SK-N-SH (cell line): ENCODE results near the gene BDNF. TPM values are rescaled to one million over a fixed set of nuclear protein-coding genes. Genes with fewer than 3 reads are reported as not detected.
"Not testable (repeated sequence)": the region's sequence is repeated elsewhere in the genome, so short reads cannot be mapped to it uniquely, and the experiment has no call there.

Experiments
- CTCF ChIA-PET: fragments of 300-600, 350-600 bp; formaldehyde crosslinking; extraction: SDS; loops from one replicate; lab custom pipeline; 2021; lab: Yijun Ruan, JAX
- POLR2A ChIA-PET: fragments of 350-600 bp; sonication (Branson Sonifier 250); formaldehyde crosslinking; extraction: SDS; loops from one replicate; lab custom pipeline; 2020; ENCODE audit warnings: antibody characterized with exemption, inconsistent platforms; lab: Yijun Ruan, JAX
- DNase-seq: peaks from one replicate; pipeline ENCODE4 v3.0.0; 2012
- H2AFZ ChIP-seq: fragments of 200-600 bp; sonication (generic); 2 replicates; pipeline ENCODE4 v1.8.1; 2016; ENCODE audit warnings: antibody characterized with exemption, mild to moderate bottlenecking, low read depth
- H3F3A ChIP-seq: fragments of 200-600 bp; sonication (generic); replicated peaks from 2 replicates; pipeline ENCODE3; 2016; ENCODE audit warnings: antibody characterized with exemption, mild to moderate bottlenecking; ENCODE audit not compliant: insufficient read depth
- H3K27ac ChIP-seq, 2 experiments: fragments of 200-500 bp in 1 of 2; fragments of 200-600 bp in 1 of 2; sonication (Bioruptor generic) in 1 of 2; sonication (generic), shearing (Covaris generic) in 1 of 2; 2 replicates each; pipeline versions ENCODE4 v1.5.1 to v1.6.1; 2014 to 2016; ENCODE audit warnings: low read depth in 2 of 2, inconsistent platforms in 1 of 2, low read length in 1 of 2, mild to moderate bottlenecking in 1 of 2, mixed read lengths in 1 of 2
- H3K27me3 ChIP-seq: fragments of 200-600 bp; sonication (generic), shearing (Covaris generic); 2 replicates; pipeline ENCODE4 v1.6.1; 2016; ENCODE audit warnings: mixed run types; ENCODE audit not compliant: insufficient read depth
- H3K36me3 ChIP-seq, 2 experiments: fragments of 200-500 bp in 1 of 2; fragments of 200-600 bp in 1 of 2; sonication (Bioruptor generic) in 1 of 2; sonication (generic) in 1 of 2; replicated peaks in 1 of 2; 2 replicates each; pipeline versions ENCODE3 to v1.5.1; 2014 to 2016; ENCODE audit warnings: low read length in 1 of 2, mild to moderate bottlenecking in 1 of 2; ENCODE audit not compliant: insufficient read depth in 2 of 2, control insufficient read depth in 1 of 2
- H3K4me1 ChIP-seq, 2 experiments: fragments of 200-500 bp in 1 of 2; fragments of 200-600 bp in 1 of 2; sonication (Bioruptor generic) in 1 of 2; sonication (generic), shearing (Covaris generic) in 1 of 2; 2 replicates each; pipeline versions ENCODE4 v1.5.1 to v1.6.1; 2014 to 2016; ENCODE audit warnings: low read depth in 1 of 2, low read length in 1 of 2, mixed run types in 1 of 2; ENCODE audit not compliant: insufficient read depth in 2 of 2, control insufficient read depth in 1 of 2
- H3K4me2 ChIP-seq: fragments of 200-600 bp; sonication (generic), shearing (Covaris generic); 2 replicates; pipeline ENCODE4 v1.6.1; 2017; ENCODE audit warnings: mixed run types
- H3K4me3 ChIP-seq, 2 experiments: fragments of 200-500 bp in 1 of 2; fragments of 200-600 bp in 1 of 2; sonication (Bioruptor generic) in 1 of 2; sonication (generic), shearing (Covaris generic) in 1 of 2; 2 replicates each; pipeline versions ENCODE4 v1.5.1 to v1.8.1; 2014 to 2016; ENCODE audit warnings: low read depth in 2 of 2, inconsistent platforms in 1 of 2, low read length in 1 of 2, mild to moderate bottlenecking in 1 of 2, mixed read lengths in 1 of 2, moderate library complexity in 1 of 2
- H3K79me2 ChIP-seq: fragments of 200-600 bp; sonication (generic); 2 replicates; pipeline ENCODE4 v1.8.1; 2017; ENCODE audit warnings: mild to moderate bottlenecking; ENCODE audit not compliant: insufficient read depth
- H3K9ac ChIP-seq: fragments of 200-600 bp; sonication (generic); 2 replicates; pipeline ENCODE4 v1.6.1; 2017; ENCODE audit warnings: mixed run types
- H3K9me2 ChIP-seq: fragments of 200-600 bp; sonication (generic); 2 replicates; pipeline ENCODE4 v1.6.1; 2017; ENCODE audit warnings: mixed run types
- H3K9me3 ChIP-seq: fragments of 200-600 bp; sonication (generic); 2 replicates; pipeline ENCODE4 v1.6.1; 2017; ENCODE audit warnings: mixed run types, mild to moderate bottlenecking, moderate library complexity
- H4K20me1 ChIP-seq: fragments of 200-600 bp; sonication (generic); 2 replicates; pipeline ENCODE4 v1.6.1; 2017; ENCODE audit warnings: mild to moderate bottlenecking, mixed run types; ENCODE audit not compliant: insufficient read depth
- FOXM1 ChIP-seq: IDR thresholded peaks from 2 replicates; pipeline ENCODE4 v1.4.0; 2012; ENCODE audit warnings: low read depth, mild to moderate bottlenecking
- NFIC ChIP-seq: IDR thresholded peaks from 2 replicates; pipeline ENCODE4 v1.4.0; 2012; ENCODE audit warnings: borderline replicate concordance
- YY1 ChIP-seq: IDR thresholded peaks from 2 replicates; pipeline ENCODE4 v1.4.0; 2012; ENCODE audit warnings: low read depth, mild to moderate bottlenecking
- WGBS: methylation state at CpG from one replicate; pipeline ENCODE4 v1.1.6; 2017; ENCODE audit warnings: low lambda C conversion rate; 5-methylcytosine and 5-hydroxymethylcytosine counted together
- polyA plus RNA-seq, 3 experiments: library from polyadenylated mRNA; depleted of rRNA; stranded (reverse); fragments of >200 nt; gene quantifications; 2 replicates each; pipeline ENCODE4 v1.2.3, GENCODE V29; 2012
- TF ChIP-seq, protein P1 (sequence below): IDR thresholded peaks from 2 replicates; pipeline ENCODE4 v1.6.1; 2012; ENCODE audit warnings: mild to moderate bottlenecking, low read depth, low read length, moderate library complexity

The BDNF gene
- polyA plus RNA-seq, 1 of the 3 experiments (the other 2 are of a cell fraction): 21.3 TPM

DNA sequence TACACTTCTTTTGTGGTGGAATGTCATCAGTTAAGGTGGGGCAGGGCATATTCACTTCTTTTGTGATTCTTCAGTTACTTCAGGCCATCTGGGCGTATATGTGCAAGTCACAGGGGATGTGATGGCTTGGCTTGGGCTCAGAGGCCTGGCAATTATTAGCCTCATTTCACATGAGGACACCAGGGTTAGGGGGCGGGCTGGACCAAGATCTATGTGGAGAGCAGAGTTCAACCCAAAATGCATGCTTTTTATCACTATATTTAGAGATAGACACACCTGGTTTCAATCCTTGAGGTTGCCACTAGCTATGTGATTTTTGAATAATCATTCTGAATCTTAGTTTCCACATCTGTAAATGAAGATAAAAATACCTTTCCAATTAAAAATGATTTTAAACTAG is 65.5 kb downstream of the BDNF start:
- H3K9me3 ChIP-seq, H3F3A ChIP-seq, CTCF ChIA-PET, H3K79me2 ChIP-seq, H3K27ac ChIP-seq, H3K9me2 ChIP-seq, H3K36me3 ChIP-seq, H3K4me1 ChIP-seq, H4K20me1 ChIP-seq, H3K27me3 ChIP-seq, POLR2A ChIA-PET, DNase-seq, H3K4me3 ChIP-seq, H3K9ac ChIP-seq, H3K4me2 ChIP-seq, H2AFZ ChIP-seq: not testable (repeated sequence)
- 0% methylated on average over 1 of the region's 2 CpGs for WGBS

DNA sequence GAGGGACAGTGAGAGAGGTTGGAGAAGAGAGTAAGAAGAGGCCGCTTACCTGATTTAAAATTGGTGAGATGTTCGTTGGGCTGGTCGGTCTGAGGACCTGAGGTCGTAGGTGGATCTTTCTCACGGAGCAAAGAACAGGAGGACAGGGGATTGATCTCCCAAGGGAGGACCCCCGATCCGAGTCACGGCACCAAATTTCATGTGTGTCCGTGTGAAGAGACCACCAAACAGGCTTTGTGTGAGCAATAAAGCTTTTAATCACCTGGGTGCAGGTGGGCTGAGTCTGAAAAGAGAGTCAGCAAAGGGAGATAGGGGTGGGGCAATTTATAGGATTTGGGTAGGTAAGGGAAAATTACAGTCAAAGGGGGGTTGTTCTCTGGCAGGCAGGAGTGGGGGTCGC is 66.0 kb downstream of the BDNF start:
- H3F3A ChIP-seq, H4K20me1 ChIP-seq, DNase-seq, H3K9ac ChIP-seq, POLR2A ChIA-PET, H2AFZ ChIP-seq, H3K27me3 ChIP-seq, H3K4me3 ChIP-seq, H3K27ac ChIP-seq, H3K4me1 ChIP-seq, H3K79me2 ChIP-seq, H3K4me2 ChIP-seq, CTCF ChIA-PET, H3K36me3 ChIP-seq, H3K9me3 ChIP-seq, H3K9me2 ChIP-seq: not testable (repeated sequence)
- WGBS: 78% methylated on average over 10 of the region's 10 CpGs

DNA sequence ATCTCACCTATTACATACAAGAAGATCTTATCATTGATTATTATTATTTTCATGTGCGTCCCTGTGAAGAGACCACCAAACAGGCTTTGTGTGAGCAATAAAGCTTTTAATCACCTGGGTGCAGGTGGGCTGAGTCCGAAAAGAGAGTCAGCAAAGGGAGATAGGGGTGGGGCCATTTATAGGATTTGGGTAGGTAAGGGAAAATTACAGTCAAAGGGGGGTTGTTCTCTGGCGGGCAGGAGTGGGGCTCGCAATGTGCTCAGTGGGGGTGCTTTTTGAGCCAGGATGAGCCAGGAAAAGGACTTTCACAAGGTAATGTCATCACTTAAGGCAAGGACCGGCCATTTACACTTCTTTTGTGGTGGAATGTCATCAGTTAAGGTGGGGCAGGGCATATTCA is 71.2 kb downstream of the BDNF start:
- H3K4me2 ChIP-seq, H3K27me3 ChIP-seq, H3K9ac ChIP-seq, CTCF ChIA-PET, H3K4me3 ChIP-seq, H3K36me3 ChIP-seq, H3K79me2 ChIP-seq, POLR2A ChIA-PET, H3F3A ChIP-seq, H3K9me3 ChIP-seq, H3K27ac ChIP-seq, H3K4me1 ChIP-seq, H2AFZ ChIP-seq, H4K20me1 ChIP-seq, H3K9me2 ChIP-seq, DNase-seq: not testable (repeated sequence)
- 74% methylated on average over 5 of the region's 5 CpGs for WGBS

DNA sequence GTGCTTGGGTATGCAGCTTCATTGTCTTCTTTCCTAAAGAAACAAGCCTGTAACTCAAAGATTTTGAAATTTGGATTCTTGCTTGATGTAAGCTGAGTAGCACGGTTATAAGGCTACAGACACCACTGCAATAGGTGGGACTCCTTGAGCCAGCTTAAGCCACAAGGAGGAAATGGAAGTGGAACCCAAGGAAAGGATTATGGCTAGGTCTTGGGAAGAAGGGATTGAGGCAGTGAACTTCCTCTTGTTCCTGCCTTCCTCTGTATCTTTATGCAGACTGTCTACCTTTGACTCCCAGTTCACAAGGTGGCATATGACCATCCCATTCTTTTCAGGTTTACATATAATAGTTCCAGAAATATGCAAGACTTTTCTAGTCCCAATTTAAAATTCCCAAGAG is 72.3 kb downstream of the BDNF start:
- H3K27me3 ChIP-seq: no peaks in the 10 kb centered on the region
- CTCF ChIA-PET: no interaction called here
- no peaks in the 10 kb centered on the region for H4K20me1 ChIP-seq
- WGBS: 67% methylated on average over 1 of the region's 1 CpG
- H3K9me3 ChIP-seq: no peaks in the 10 kb centered on the region
- H3F3A ChIP-seq: no peaks in the 10 kb centered on the region
- DNase-seq: no peak
- H3K4me1 ChIP-seq: no peaks in the 10 kb centered on the region
- H3K9me2 ChIP-seq: no peaks in the 10 kb centered on the region
- TF ChIP-seq FOXM1: no peak
- TF ChIP-seq, protein P1, sequence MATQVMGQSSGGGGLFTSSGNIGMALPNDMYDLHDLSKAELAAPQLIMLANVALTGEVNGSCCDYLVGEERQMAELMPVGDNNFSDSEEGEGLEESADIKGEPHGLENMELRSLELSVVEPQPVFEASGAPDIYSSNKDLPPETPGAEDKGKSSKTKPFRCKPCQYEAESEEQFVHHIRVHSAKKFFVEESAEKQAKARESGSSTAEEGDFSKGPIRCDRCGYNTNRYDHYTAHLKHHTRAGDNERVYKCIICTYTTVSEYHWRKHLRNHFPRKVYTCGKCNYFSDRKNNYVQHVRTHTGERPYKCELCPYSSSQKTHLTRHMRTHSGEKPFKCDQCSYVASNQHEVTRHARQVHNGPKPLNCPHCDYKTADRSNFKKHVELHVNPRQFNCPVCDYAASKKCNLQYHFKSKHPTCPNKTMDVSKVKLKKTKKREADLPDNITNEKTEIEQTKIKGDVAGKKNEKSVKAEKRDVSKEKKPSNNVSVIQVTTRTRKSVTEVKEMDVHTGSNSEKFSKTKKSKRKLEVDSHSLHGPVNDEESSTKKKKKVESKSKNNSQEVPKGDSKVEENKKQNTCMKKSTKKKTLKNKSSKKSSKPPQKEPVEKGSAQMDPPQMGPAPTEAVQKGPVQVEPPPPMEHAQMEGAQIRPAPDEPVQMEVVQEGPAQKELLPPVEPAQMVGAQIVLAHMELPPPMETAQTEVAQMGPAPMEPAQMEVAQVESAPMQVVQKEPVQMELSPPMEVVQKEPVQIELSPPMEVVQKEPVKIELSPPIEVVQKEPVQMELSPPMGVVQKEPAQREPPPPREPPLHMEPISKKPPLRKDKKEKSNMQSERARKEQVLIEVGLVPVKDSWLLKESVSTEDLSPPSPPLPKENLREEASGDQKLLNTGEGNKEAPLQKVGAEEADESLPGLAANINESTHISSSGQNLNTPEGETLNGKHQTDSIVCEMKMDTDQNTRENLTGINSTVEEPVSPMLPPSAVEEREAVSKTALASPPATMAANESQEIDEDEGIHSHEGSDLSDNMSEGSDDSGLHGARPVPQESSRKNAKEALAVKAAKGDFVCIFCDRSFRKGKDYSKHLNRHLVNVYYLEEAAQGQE: no peak
- TF ChIP-seq NFIC: no peak
- no peak for TF ChIP-seq YY1
- TF ChIP-seq, all 33 proteins: peak for 0
- no peaks in the 10 kb centered on the region for H3K79me2 ChIP-seq
- no peak overlapping the region for H3K4me3 ChIP-seq
- POLR2A ChIA-PET: interaction anchor here (0.6 kb wide), 1 partner anchor 60 kb away, joined by 3 read pairs; no protein-coding TSS in a partner anchor
- H3K27ac ChIP-seq: no peak overlapping the region
- H3K4me2 ChIP-seq: no peak overlapping the region
- H3K36me3 ChIP-seq: no peaks in the 10 kb centered on the region
- no peak overlapping the region for H3K9ac ChIP-seq
- H2AFZ ChIP-seq: no peak overlapping the region
